Cerebellar nuclear complex (tissue), 1 donor: ENCODE measurements around the gene TOMM20L.
"Not testable (repeated sequence)": the region's sequence is repeated elsewhere in the genome, so short reads cannot be mapped to it uniquely, and the experiment has no call there.

Source experiments
- DNase-seq, 2 experiments: peaks; one replicate each; lab custom pipeline; 2025; lab: John Stamatoyannopoulos, UW

TOMM20L gene

GRCh38 chr14:58395812-58396788 is at the start of gene TOMM20L:
TOMM20L (plus strand) TSS chr14:58395930; CDS start chr14:58395958, 28 bp downstream.
- no peak for DNase-seq

DNA sequence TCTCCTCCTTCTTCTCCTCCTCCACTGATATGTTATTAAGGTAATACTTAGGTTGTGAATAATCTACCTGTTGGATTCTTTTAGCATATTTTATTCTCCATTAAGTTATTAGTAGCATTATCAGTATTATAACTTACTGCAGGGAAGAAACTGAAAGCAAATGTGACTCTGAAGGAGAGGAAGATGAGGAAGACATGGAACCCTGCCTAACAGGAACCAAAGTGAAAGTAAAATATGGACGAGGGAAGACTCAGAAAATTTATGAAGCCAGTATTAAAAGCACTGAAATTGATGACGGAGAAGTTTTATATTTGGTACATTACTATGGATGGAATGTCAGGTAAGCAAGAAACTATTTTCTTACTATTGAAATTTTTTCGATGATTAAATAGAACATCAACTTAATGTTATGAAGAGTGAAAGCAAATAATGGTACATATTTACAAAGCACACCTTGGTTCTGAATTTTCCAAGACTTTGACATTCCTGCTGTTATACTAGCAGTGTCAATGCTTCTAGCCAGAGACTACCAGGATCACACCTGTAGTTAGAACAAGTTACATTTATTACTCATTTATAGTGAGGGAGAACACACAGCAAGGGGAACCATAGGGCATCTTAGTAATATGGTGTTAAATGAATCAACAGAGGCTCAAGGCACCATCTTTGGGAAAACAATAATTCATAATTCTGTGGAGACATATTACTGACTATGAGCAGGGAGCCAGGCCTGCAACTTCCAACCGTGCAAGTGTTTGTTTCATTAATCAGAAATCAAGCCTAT is 42.0 kb upstream of the TOMM20L start:
- no peak for DNase-seq

DNA sequence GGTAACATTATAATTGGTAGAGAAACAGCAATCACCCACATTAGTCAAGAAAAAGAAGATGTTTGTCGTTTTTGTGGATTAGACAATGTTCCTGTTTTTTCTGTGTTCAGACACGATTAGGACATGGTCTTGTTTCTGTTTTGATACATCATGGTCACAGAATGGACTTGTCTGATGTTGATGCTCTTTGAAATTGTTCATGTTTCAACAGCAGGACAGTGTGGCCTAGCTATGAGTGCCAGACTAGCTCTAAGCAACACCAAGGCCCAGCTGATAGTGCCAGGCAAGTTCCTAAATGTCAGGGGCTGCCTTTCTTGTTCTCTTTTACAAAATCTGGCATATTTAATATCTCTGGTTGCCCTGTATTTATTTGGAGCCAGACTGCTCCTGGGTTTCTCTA is 40.9 kb upstream of the TOMM20L start:
- no peak for DNase-seq

DNA sequence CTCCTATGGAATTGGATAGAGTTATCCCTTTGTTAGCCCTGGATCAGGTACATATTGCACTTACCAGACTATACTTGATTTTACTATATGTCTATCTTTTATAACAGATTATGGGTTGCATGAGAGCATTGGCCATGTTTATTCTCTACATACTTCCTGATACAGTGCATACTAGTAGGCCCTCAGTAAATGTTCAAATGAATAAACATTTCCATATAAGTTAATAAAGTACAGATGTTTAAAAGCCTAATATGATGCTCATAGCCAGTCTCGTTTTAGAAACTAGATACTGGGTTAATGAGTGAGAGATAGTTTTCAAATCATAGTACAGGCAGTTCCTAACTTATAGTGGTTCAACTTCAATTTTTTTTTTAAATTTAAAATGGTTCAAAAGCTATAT is 39.5 kb upstream of the TOMM20L start:
- DNase-seq, result no peak

- DNase-seq, result not testable (repeated sequence)
These were observed 33.5 kb upstream of the TOMM20L start for GRCh38 chr14:58362272-58362671.

DNA sequence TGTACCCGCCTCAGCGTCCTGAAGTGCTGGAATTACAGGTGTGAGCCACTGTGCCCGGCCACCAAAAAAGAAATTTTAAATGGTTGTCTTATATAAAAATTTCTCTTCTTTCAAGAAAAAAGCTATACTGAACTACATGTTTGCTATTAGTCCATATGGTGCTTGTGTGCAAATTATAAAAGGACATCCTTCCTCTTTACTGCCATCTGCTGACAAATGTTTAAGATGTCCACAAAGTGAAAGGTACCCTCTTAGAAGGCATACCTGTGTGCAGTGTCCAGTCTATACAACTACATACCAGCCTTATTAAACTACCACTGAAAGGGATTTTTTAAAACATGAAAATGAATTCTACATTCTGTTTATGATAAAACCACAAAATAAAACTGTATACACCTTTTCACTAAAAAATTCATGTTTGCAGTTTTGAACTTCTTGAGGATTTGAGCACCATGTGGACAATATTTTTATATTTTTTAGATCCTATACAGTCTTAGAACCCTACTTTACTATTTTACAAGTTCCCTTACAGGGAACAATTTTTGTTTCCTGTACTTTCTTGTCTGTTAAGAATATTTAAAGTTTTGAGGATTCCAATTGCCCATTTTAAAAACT is 32.8 kb upstream of the TOMM20L start:
- peak in 1 of 2 experiments; percentile 24 for DNase-seq

DNA sequence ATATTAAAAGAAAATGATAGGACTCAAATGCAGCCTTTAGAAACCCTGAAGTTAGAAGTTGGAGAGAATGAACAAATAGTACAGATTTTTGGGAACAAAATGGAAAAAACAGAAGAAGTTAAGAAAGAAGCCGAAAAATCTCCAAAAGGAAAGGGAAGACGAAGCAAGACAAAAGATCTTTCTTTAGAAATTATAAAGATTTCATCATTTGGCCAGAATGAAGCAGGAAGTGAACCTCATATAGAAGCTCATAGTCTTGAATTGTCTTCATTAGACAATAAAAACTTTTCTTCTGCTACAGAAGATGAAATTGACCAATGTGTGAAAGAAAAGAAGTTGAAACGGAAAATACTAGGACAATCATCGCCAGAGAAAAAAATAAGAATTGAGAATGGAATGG is 31.4 kb upstream of the TOMM20L start:
- DNase-seq, result no peak

- no peak for DNase-seq
These were observed 28.4 kb upstream of the TOMM20L start for GRCh38 chr14:58367296-58367695.

GRCh38 chr14:58368956-58369355 is 26.8 kb upstream of the TOMM20L start:
- no peak for DNase-seq

DNA sequence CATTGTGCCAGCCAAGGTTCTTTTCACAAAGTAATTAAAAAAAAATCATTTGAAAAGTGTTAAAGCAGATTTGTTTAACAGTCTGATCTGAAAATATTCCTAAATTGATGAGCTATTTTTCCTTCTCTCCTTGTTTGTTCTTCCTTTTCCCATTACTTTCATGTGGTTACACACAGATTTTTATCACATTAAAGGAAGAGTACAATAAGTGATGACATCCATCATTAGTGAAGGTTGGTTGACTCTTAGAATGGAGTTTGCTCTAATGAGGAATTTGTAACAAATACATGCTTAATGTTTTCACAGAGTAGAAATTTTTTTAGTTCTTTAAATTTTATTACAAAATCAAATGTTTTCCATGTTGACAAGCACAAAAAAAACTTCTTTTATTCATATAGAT is 18.9 kb upstream of the TOMM20L start:
- DNase-seq, result no peak

DNA sequence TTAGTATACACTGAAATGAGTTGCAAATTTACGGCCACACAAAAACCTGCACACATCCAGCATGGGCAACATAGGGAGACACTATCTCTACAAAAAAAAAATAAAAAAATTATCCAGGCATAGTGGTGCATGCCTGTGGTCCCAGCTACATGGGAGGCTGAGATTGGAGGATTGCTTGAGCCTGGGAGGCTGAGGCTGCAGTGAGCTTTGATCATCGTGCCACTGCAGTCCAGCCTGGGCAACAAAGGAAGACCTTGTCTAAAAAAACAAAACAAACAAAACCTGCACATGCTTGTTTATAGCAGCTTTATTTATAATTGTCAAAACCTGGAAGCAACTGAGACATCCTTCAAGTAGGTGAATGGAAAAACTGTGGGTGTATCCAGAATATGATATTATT is 4.9 kb upstream of the TOMM20L start:
- no peak for DNase-seq

DNA sequence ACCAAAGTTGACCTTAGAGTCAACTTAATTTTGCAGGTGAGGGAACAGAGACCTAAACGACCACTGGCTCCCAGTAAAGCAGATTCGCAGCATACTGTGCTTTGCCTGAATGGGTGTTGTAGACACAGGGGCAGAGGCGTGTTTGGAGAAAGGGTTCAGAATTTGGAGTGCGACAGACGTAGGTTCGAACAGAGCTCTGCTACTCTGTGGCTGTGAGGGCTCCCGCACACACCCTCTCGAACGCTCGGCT is 243 bp upstream of the TOMM20L start:
- no peak for DNase-seq

GRCh38 chr14:58397156-58397555 is 1.4 kb downstream of the TOMM20L start:
- no peak for DNase-seq

DNA sequence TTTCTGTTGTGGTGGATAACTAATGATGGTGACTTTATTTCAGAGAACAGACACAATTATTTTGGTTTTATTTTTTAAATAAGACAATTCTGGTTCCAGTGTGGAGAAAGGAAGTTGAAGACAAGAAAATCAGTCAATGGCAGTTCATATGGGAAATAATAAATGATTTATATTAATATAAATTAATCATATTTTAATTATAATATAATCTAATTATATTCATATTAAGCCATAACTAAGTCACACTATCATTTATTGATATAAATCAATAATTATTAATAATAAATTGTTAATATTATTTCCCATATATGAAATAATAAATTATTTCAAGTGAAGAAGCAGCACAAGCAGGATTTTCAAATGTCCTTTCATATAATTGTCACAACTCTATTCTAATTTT is 2.8 kb downstream of the TOMM20L start:
- no peak for DNase-seq

DNA sequence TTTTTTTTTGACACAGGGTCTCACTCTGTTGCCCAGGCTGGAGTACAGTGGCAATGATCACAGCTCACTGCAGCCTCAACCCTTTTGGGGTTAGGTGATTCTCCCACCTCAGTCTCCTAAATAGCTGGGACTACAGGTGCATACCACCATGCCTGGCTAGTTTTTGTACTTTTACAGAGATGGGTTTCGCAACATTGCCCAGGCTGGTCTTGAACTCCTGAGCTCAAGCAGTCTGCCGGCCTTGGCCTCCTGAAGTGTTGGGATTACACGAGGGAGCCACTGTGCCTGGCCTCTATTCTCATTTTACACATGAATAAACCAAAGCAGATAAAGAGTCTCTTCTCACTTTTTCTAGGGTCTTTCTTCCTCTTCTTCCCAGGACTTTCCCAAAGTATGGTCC is 3.2 kb downstream of the TOMM20L start:
- DNase-seq, result no peak

GRCh38 chr14:58401587-58401986 is 5.9 kb downstream of the TOMM20L start:
- DNase-seq, result no peak

DNA sequence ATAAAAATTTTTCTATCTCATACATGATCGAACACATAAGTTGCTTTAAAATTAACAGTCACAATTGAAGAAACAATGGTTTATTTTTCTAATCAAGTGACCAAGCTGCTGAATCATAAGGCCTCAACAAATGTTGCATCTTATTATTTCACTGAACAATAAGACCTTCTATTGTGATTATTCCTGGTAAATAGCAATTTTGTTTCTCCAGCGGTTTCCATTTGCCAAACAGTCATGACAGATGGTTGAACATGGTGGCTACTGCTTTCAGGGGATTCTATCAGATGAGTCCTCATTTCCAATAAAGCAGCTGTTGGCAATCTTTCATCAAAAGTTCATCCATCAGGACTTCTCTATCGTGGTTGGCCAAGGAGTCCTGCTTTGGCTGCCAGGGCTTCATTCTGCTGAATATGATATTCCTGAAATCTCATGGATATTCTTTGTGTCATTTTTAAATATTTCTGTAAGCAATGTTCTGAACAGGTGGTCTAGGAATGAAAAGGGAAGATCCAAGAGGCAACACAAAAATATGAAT is 13.0 kb downstream of the TOMM20L start:
- no peak for DNase-seq

- no peak for DNase-seq
These were observed 19.1 kb downstream of the TOMM20L start for GRCh38 chr14:58414845-58415244.

DNA sequence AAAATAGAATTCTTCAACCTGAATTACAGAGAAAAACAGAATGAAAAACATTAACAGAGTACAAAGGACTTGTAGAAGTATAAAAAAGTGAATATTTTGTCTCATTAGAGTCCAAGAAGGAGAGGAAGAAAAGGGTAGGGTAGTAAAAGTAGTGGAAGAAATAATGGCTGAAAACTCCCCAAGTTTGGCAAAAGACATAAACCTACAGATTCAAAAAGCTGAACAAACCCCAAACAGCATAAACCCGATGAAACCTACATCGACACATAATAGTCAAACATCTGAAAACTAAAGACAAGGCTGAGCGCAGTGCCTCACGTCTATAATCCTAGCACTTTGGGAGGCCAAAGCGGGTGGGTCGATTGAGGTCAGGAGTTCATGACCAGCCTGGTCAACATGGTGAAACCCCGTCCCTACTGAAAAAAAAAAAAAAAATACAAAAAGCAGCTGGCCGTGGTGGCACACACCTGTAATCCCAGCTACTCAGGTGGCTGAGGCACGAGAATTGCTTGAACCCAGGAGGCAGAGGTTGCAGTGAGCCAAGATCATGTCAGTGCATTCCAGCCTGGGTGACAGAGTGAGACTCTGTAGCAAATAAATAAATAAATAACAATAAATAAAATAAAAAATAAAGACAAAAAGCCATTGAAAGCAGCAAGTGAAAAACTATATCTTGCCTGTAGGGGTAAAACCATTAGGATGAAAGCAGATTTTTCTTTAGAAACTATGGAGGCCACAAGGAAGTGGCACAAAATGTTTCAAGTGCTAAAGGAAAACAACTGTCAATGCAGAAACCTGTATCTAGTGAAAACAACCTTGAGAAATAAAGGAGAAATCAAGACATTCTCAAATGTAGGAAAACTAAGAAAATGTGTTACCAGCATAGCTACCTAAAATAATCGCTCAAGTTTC is 20.2 kb downstream of the TOMM20L start:
- no peak for DNase-seq

- DNase-seq, result not testable (repeated sequence)
These were observed 21.2 kb downstream of the TOMM20L start for GRCh38 chr14:58416934-58417333.

GRCh38 chr14:58426670-58427280 is 31.0 kb downstream of the TOMM20L start:
- peak in 1 of 2 experiments; percentile 32 for DNase-seq
